Hepatocyte (in vitro differentiated cells): ENCODE measurements around the gene OGG1.

Source experiments
- EZH2 ChIP-seq: fragments of 200-600 bp; sonication (generic); IDR thresholded peaks from 2 replicates; pipeline ENCODE4 v1.6.1; 2016; ENCODE audit warnings: antibody characterized with exemption, mild to moderate bottlenecking, borderline replicate concordance
- EZH2phosphoT487 ChIP-seq: fragments of 200-600 bp; sonication (generic); IDR thresholded peaks from one replicate; pipeline ENCODE4 v1.6.1; 2018; ENCODE audit warnings: antibody characterized with exemption, mild to moderate bottlenecking, low read depth, moderate library complexity; ENCODE audit not compliant: unreplicated experiment, severe bottlenecking
- TF ChIP-seq, protein P1 (sequence below): fragments of 200-600 bp; sonication (generic); IDR thresholded peaks from 2 replicates; pipeline ENCODE4 v1.5.1; 2016; ENCODE audit warnings: antibody characterized with exemption, mild to moderate bottlenecking; ENCODE audit not compliant: poor library complexity

DNA sequence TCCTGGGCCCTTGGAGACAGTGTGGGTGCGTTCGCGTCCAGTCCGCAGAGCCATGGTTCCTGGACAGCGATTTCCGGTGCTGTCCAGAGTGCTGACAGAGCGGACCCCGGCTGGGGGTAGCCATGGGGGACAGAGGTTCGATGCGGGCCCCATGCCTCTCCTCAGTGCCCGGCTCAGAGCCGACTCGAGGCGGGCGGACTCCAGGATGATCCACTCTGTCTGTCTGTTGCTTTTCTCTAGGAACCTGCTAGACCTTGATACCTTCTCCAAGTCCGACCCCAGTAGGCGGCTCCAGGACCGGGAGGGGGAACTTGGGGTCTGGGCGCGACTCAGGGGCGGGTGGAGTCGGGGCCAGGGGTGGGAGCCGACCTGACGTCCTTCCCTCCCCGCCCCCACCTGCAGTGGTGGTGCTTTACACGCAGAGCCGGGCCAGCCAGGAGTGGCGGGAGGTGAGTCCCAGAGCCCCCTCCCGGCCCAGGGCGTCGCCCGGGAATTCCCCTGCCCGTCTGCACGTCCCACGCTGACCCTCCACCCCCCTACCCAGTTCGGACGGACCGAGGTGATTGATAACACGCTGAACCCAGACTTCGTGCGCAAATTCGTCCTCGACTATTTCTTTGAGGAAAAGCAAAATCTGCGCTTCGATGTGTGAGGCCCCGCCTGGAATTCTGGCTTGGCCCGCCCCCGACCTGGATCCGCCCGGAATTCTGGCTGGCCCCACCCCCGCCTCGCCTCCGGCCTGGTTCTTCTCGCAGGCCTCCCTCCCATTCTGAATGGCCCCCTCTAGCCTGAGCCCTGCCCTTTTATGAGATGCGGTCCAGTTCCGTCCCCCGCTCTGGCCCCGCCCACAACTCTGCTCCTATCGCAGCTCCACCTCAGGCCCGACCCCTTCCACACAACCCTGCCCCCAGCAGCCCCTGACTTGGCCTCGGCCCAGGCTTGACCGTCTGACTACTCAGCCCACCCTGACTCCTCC is 45.1 kb upstream of the OGG1 start:
- TF ChIP-seq, protein P1, sequence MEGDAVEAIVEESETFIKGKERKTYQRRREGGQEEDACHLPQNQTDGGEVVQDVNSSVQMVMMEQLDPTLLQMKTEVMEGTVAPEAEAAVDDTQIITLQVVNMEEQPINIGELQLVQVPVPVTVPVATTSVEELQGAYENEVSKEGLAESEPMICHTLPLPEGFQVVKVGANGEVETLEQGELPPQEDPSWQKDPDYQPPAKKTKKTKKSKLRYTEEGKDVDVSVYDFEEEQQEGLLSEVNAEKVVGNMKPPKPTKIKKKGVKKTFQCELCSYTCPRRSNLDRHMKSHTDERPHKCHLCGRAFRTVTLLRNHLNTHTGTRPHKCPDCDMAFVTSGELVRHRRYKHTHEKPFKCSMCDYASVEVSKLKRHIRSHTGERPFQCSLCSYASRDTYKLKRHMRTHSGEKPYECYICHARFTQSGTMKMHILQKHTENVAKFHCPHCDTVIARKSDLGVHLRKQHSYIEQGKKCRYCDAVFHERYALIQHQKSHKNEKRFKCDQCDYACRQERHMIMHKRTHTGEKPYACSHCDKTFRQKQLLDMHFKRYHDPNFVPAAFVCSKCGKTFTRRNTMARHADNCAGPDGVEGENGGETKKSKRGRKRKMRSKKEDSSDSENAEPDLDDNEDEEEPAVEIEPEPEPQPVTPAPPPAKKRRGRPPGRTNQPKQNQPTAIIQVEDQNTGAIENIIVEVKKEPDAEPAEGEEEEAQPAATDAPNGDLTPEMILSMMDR: no peak
- TF ChIP-seq EZH2phosphoT487 (no peak), EZH2 (no peak)
